Endothelial cell of umbilical vein (primary cell): ENCODE results near the gene GGTA1. TPM values are rescaled to one million over a fixed set of nuclear protein-coding genes. Genes with fewer than 3 reads are reported as not detected.

Source experiments
- BruUV-seq: library from RNA; stranded (reverse); fragments of 400-500 nt; replicated peaks from 2 replicates; lab custom pipeline; 2021; lab: Mats Ljungman, UMichigan
- CTCF ChIA-PET: fragments of 300-600, 350-600 bp; sonication (Branson Sonifier 250); formaldehyde crosslinking; loops from one replicate; lab custom pipeline; 2021; ENCODE audit warnings: antibody characterized with exemption, inconsistent platforms; lab: Charles Lee
- POLR2A ChIA-PET: fragments of 300-600, 350-600 bp; sonication (Branson Sonifier 250); formaldehyde crosslinking; loops from one replicate; lab custom pipeline; 2021; ENCODE audit warnings: antibody characterized with exemption, inconsistent platforms; lab: Charles Lee
- DNase-seq: peaks from one replicate; pipeline ENCODE4 v3.0.0-alpha.2; 2011; ENCODE audit warnings: low read depth, low spot score
- FAIRE-seq: peaks from 2 replicates; lab custom pipeline; 2011; peaks lifted over from hg19 to GRCh38; lab: Jason Lieb, UNC
- H2AFZ ChIP-seq: 2 replicates; pipeline ENCODE4 v1.6.0; 2012; ENCODE audit warnings: low read depth, low read length, control low read depth, inconsistent platforms
- H3K27ac ChIP-seq: 2 replicates; pipeline ENCODE4 v1.5.1; 2011; ENCODE audit warnings: low read depth, mild to moderate bottlenecking, control low read depth, low read length, moderate library complexity; ENCODE audit not compliant: insufficient read depth
- H3K27me3 ChIP-seq, 2 experiments: 2 replicates each; pipeline versions ENCODE4 v1.6.0 to v1.6.1; 2011; ENCODE audit warnings: low read length in 2 of 2, mixed read lengths in 1 of 2; ENCODE audit not compliant: control insufficient read depth in 2 of 2, insufficient read depth in 2 of 2
- H3K36me3 ChIP-seq, 2 experiments: 2 replicates in 1 of 2; 3 replicates in 1 of 2; pipeline ENCODE4 v1.5.1; 2011; ENCODE audit warnings: low read length in 2 of 2, mild to moderate bottlenecking in 1 of 2, moderate library complexity in 1 of 2; ENCODE audit not compliant: control insufficient read depth in 2 of 2, insufficient read depth in 2 of 2; ENCODE audit errors: extremely low read depth in 1 of 2
- H3K4me1 ChIP-seq: 3 replicates; pipeline ENCODE4 v1.5.1; 2011; ENCODE audit warnings: mild to moderate bottlenecking, low read length; ENCODE audit not compliant: control insufficient read depth, insufficient read depth; ENCODE audit errors: extremely low read depth
- H3K4me2 ChIP-seq: 2 replicates; pipeline ENCODE4 v1.6.1; 2011; ENCODE audit warnings: low read length, control low read depth, mixed read lengths; ENCODE audit not compliant: insufficient read depth
- H3K4me3 ChIP-seq, 3 experiments: fragments of 200-600 bp in 1 of 3; sonication (generic), shearing (Covaris generic) in 1 of 3; replicated peaks in 1 of 3; 2 replicates each; pipeline ENCODE4 v1.5.1; 2011 to 2016; ENCODE audit warnings: control low read depth in 3 of 3, low read length in 3 of 3, mild to moderate bottlenecking in 2 of 3, inconsistent platforms in 1 of 3, low read depth in 1 of 3, moderate library complexity in 1 of 3; ENCODE audit not compliant: insufficient read depth in 1 of 3
- H3K79me2 ChIP-seq: 2 replicates; pipeline ENCODE4 v1.6.0; 2012; ENCODE audit warnings: low read length, inconsistent platforms; ENCODE audit not compliant: control insufficient read depth, insufficient read depth
- H3K9ac ChIP-seq: replicated peaks from 2 replicates; pipeline ENCODE3; 2011; ENCODE audit warnings: low read length, control low read depth; ENCODE audit not compliant: insufficient read depth; ENCODE audit errors: extremely low read depth
- H3K9me1 ChIP-seq: replicated peaks from 3 replicates; pipeline ENCODE4 v1.6.0; 2011; ENCODE audit warnings: mild to moderate bottlenecking, low read length; ENCODE audit not compliant: control insufficient read depth, insufficient read depth; ENCODE audit errors: extremely low read depth
- H3K9me3 ChIP-seq: replicated peaks from 2 replicates; pipeline ENCODE4 v1.5.1; 2012; ENCODE audit warnings: low read length, inconsistent platforms; ENCODE audit not compliant: control insufficient read depth, insufficient read depth
- H4K20me1 ChIP-seq: replicated peaks from 2 replicates; pipeline ENCODE3; 2011; ENCODE audit warnings: mild to moderate bottlenecking, low read length; ENCODE audit not compliant: control insufficient read depth, insufficient read depth; ENCODE audit errors: extremely low read depth
- EZH2 ChIP-seq: IDR thresholded peaks from 2 replicates; pipeline ENCODE4 v1.6.1; 2012; ENCODE audit warnings: borderline replicate concordance, low read depth, mild to moderate bottlenecking, moderate library complexity, low read length, inconsistent platforms; ENCODE audit not compliant: severe bottlenecking
- FOS ChIP-seq: IDR thresholded peaks from 2 replicates; pipeline ENCODE4 v1.6.1; 2011; ENCODE audit warnings: mild to moderate bottlenecking, low read length, moderate library complexity, borderline replicate concordance; ENCODE audit not compliant: insufficient read depth
- GATA2 ChIP-seq: IDR thresholded peaks from 2 replicates; pipeline ENCODE4 v1.7.0; 2011; ENCODE audit warnings: low read depth, mild to moderate bottlenecking, moderate library complexity, mixed read lengths, low read length; ENCODE audit not compliant: insufficient read length, insufficient read depth
- JUN ChIP-seq: IDR thresholded peaks from 2 replicates; pipeline ENCODE4 v1.6.1; 2011; ENCODE audit warnings: borderline replicate concordance, low read depth; ENCODE audit not compliant: insufficient read length, insufficient read depth
- MYC ChIP-seq: IDR thresholded peaks from one replicate; pipeline ENCODE4 v1.6.1; 2011; ENCODE audit warnings: mild to moderate bottlenecking, low read depth, low read length
- POLR2A ChIP-seq: IDR thresholded peaks from 2 replicates; pipeline ENCODE4 v1.6.1; 2012; ENCODE audit warnings: low read depth, mild to moderate bottlenecking, control low read depth, low read length
- POLR2AphosphoS5 ChIP-seq: IDR thresholded peaks from 2 replicates; pipeline ENCODE4 v1.6.1; 2012; ENCODE audit warnings: low read depth, mild to moderate bottlenecking, control low read depth, low read length, moderate library complexity; ENCODE audit not compliant: insufficient read depth
- dilution Hi-C: fragments of 300-500 bp; cut with MboI; formaldehyde crosslinking; loops from one replicate; pipeline ENCODE4 v1.15.0; 2019; ENCODE audit warnings: low sequenced_read_pairs; ENCODE audit not compliant: extremely low pct_ligation_motif_present
- intact Hi-C: fragments of 100-400 bp; cut with micrococcal nuclease; formaldehyde crosslinking; loops from one replicate; pipeline ENCODE4 v1.10.0; 2022
- polyA plus RNA-seq, 4 experiments: library from polyadenylated mRNA; depleted of rRNA in 3 of 4; stranded (reverse) in 3 of 4; unstranded in 1 of 4; fragments of >200 nt; gene quantifications; 2 replicates each; pipeline versions ENCODE4 v1.2.1 to v1.2.3, GENCODE V29; 2011 to 2012; ENCODE audit warnings: missing spikeins in 1 of 4
- total RNA-seq: library from RNA; stranded (reverse); gene quantifications from 2 replicates; pipeline ENCODE4 v1.2.3, GENCODE V29; 2021
- TF ChIP-seq, protein P1 (sequence below): IDR thresholded peaks from 2 replicates; pipeline ENCODE4 v1.6.1; 2011; ENCODE audit not compliant: insufficient read depth, insufficient read length
- TF ChIP-seq, protein P2 (sequence below), 2 donors: IDR thresholded peaks; 1 replicate in 1 of 2; 2 replicates in 1 of 2; pipeline ENCODE4 v1.5.1; 2011; ENCODE audit warnings: low read length in 2 of 2, mild to moderate bottlenecking in 2 of 2, moderate library complexity in 2 of 2, control low read depth in 1 of 2, inconsistent platforms in 1 of 2, low read depth in 1 of 2; ENCODE audit not compliant: insufficient read depth in 1 of 2; ENCODE audit errors: extremely low read depth in 1 of 2

The GGTA1 gene
- total and polyA plus RNA-seq, 2 donors (not counting 3 experiments of a cell fraction or from before 2014, with no cell fraction given) = not detected

GRCh38 chr9:121472446-121472845 lies 27.2 kb downstream of the GGTA1 start:
- peaks cover 31 to 60% of the 10 kb centered on the region in 2 experiments for H3K27me3 ChIP-seq
- no peaks in the 10 kb centered on the region for H3K4me1 ChIP-seq
- no peak overlapping the region for H3K4me2 ChIP-seq
- ChIA-PET CTCF (interaction anchor here (1.0 to 2.0 kb wide), 3 partner anchors 10 to 17 kb away, joined by 3 to 4 read pairs (median 4); no protein-coding TSS in a partner anchor), POLR2A (no interaction called here)
- no peaks in the 10 kb centered on the region for H3K36me3 ChIP-seq
- H3K79me2 ChIP-seq = no peaks in the 10 kb centered on the region
- no peaks in the 10 kb centered on the region for H4K20me1 ChIP-seq
- dilution Hi-C loops (no loop called here), intact Hi-C loops (no loop called here)
- no peak for FAIRE-seq
- no peaks in the 10 kb centered on the region for H3K9me1 ChIP-seq
- no peak overlapping the region for H3K4me3 ChIP-seq
- no peak for DNase-seq
- no peaks in the 10 kb centered on the region for H3K9me3 ChIP-seq
- no peak overlapping the region for H2AFZ ChIP-seq
- TF ChIP-seq MYC (no peak), JUN (no peak), FOS (no peak), GATA2 (no peak), POLR2AphosphoS5 (no peak), POLR2A (no peak), EZH2 (no peak)
- TF ChIP-seq, protein P1, sequence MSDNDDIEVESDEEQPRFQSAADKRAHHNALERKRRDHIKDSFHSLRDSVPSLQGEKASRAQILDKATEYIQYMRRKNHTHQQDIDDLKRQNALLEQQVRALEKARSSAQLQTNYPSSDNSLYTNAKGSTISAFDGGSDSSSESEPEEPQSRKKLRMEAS = no peak
- TF ChIP-seq, protein P2, sequence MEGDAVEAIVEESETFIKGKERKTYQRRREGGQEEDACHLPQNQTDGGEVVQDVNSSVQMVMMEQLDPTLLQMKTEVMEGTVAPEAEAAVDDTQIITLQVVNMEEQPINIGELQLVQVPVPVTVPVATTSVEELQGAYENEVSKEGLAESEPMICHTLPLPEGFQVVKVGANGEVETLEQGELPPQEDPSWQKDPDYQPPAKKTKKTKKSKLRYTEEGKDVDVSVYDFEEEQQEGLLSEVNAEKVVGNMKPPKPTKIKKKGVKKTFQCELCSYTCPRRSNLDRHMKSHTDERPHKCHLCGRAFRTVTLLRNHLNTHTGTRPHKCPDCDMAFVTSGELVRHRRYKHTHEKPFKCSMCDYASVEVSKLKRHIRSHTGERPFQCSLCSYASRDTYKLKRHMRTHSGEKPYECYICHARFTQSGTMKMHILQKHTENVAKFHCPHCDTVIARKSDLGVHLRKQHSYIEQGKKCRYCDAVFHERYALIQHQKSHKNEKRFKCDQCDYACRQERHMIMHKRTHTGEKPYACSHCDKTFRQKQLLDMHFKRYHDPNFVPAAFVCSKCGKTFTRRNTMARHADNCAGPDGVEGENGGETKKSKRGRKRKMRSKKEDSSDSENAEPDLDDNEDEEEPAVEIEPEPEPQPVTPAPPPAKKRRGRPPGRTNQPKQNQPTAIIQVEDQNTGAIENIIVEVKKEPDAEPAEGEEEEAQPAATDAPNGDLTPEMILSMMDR (IDR thresholded peaks at IDR 0.05; ENCODE audit: extremely low read depth in 1 of 2, insufficient read depth in 1 of 2, low read depth in 1 of 2, low read length in 2 of 2) = no peak
- no peak overlapping the region for H3K27ac ChIP-seq
- no peak overlapping the region for H3K9ac ChIP-seq
- no TSS peak for BruUV-seq
